Spleen (tissue), 11 donors: ENCODE measurements around the gene TMEM109. TPM values are rescaled to one million over a fixed set of nuclear protein-coding genes. Genes with fewer than 3 reads are reported as not detected.

ENCODE experiments used
- DNase-seq: peaks from one replicate; pipeline ENCODE4 v3.0.0-alpha.2; 2020
- H3K27ac ChIP-seq, 8 donors: fragments of 200-600 bp; sonication (generic) in 7 of 8; 1 replicate in 4 of 8; 2 replicates in 4 of 8; pipeline versions ENCODE4 v1.5.0 to v1.8.0; 2016 to 2021; ENCODE audit warnings: inconsistent platforms in 4 of 8, mild to moderate bottlenecking in 4 of 8, moderate library complexity in 1 of 8
- H3K27me3 ChIP-seq, 7 donors: fragments of 200-600 bp; sonication (generic) in 6 of 7; replicated peaks in 1 of 7; 1 replicate in 4 of 7; 2 replicates in 3 of 7; pipeline versions ENCODE4 v1.5.0 to v1.8.0; 2016 to 2021; ENCODE audit warnings: inconsistent platforms in 3 of 7, mild to moderate bottlenecking in 1 of 7
- H3K36me3 ChIP-seq, 6 donors: fragments of 200-600 bp; sonication (generic) in 5 of 6; 1 replicate in 4 of 6; 2 replicates in 2 of 6; pipeline versions ENCODE4 v1.5.0 to v1.8.0; 2016 to 2021; ENCODE audit warnings: inconsistent platforms in 2 of 6
- H3K4me1 ChIP-seq, 6 donors: fragments of 200-600 bp; sonication (generic) in 5 of 6; 1 replicate in 3 of 6; 2 replicates in 3 of 6; pipeline versions ENCODE4 v1.5.0 to v1.8.0; 2016 to 2021; ENCODE audit warnings: inconsistent platforms in 3 of 6
- H3K4me3 ChIP-seq, 8 donors: fragments of 200-600 bp; sonication (generic) in 7 of 8; 1 replicate in 4 of 8; 2 replicates in 4 of 8; pipeline versions ENCODE4 v1.5.0 to v1.8.0; 2016 to 2021; ENCODE audit warnings: inconsistent platforms in 4 of 8, mild to moderate bottlenecking in 4 of 8, moderate library complexity in 2 of 8
- H3K9me3 ChIP-seq, 8 donors: fragments of 200-600 bp; sonication (generic) in 7 of 8; 1 replicate in 4 of 8; 2 replicates in 4 of 8; pipeline versions ENCODE4 v1.5.0 to v1.8.0; 2016 to 2021; ENCODE audit warnings: inconsistent platforms in 4 of 8
- CTCF ChIP-seq, 11 experiments: fragments of 200-600 bp in 7 of 11; fragments of 450-650 bp in 4 of 11; sonication (generic) in 4 of 11; IDR thresholded peaks in 8 of 11; conservative IDR thresholded peaks in 3 of 11; 1 replicate in 7 of 11; 2 replicates in 4 of 11; pipeline versions ENCODE4 v1.4.0 to v1.8.0; 2016 to 2021; ENCODE audit warnings: antibody characterized with exemption in 11 of 11, inconsistent platforms in 4 of 11, mild to moderate bottlenecking in 1 of 11
- POLR2A ChIP-seq, 3 donors: fragments of 450-650 bp; IDR thresholded peaks; one replicate each; pipeline ENCODE4 v1.5.1; 2017; ENCODE audit warnings: antibody characterized with exemption in 3 of 3, mild to moderate bottlenecking in 1 of 3
- POLR2AphosphoS5 ChIP-seq, 3 donors: sonication (generic); formaldehyde crosslinking; IDR thresholded peaks; one replicate each; pipeline ENCODE4 v1.5.1; 2017; ENCODE audit warnings: antibody characterized with exemption in 3 of 3
- WGBS, 5 donors: extraction: QIAGEN DNeasy Blood & Tissue Kit in 3 of 5; methylation state at CpG; one replicate each; pipeline versions ENCODE4 v1.1.5 to v1.1.7; 2013 to 2018; 5-methylcytosine and 5-hydroxymethylcytosine counted together
- intact Hi-C: fragments of 100-400 bp; cut with DNase I; formaldehyde crosslinking; loops from one replicate; pipeline ENCODE4 v1.15.0; 2023; ENCODE audit warnings: low total_unique reads
- polyA plus RNA-seq, 3 donors: library from polyadenylated mRNA; stranded (reverse); fragments of 200-250 nt; gene quantifications; one replicate each; pipeline ENCODE4 v1.2.1, GENCODE V29; 2013
- total RNA-seq, 7 donors: library from RNA; depleted of rRNA in 3 of 7; stranded (reverse); fragments of >200 nt in 3 of 7; fragmentation: NEBNext Ultra II Directional in 4 of 7; extraction: Animal tissue kit (Norgen Biotek cat#: 25700) in 4 of 7; gene quantifications; one replicate each; pipeline versions ENCODE4 v1.1.0 to v1.2.1, GENCODE V29; 2016 to 2021
- donor health status: healthy with polysubstance abuse.
- donor health status: DM: no; HTN: no; CAD: no; lungs with moderate emphysema.
- donor health status: DM: no; HTN: no; CAD: no.
- donor health status: Bipolar disorder and iron deficiency.
- donor health status: healthy.
- donor health status: DM: no; HTN: no; CAD: no.
- donor health status: DM: yes; HTN: yes; CAD: no.

The TMEM109 gene
- total and polyA plus RNA-seq, 10 donors: 53.6 to 125 (median 102) TPM

- Histone ChIP-seq H3K27me3 (no peaks in the 10 kb centered on the region), H3K4me3 (peak overlapping the region in 4 of 8 donors; percentile 80 to 98 (median 92)), H3K36me3 (no peaks in the 10 kb centered on the region), H3K27ac (peak overlapping the region; percentile 91 to 97 (median 96)), H3K4me1 (peaks cover 38 to 88% (median 67%) of the 10 kb centered on the region in 6 donors), H3K9me3 (no peaks in the 10 kb centered on the region)
- intact Hi-C loops: no loop called here
- TF ChIP-seq CTCF (IDR thresholded peaks at IDR 0.05 in 8 of 11, conservative IDR thresholded peaks at IDR 0.05 in 3 of 11) (no peak), POLR2A (IDR thresholded peaks at IDR 0.05) (no peak), POLR2AphosphoS5 (IDR thresholded peaks at IDR 0.05) (no peak)
- WGBS, 5 donors: 81 to 90% (median 84%) methylated on average over 22 of the region's 22 CpGs
- DNase-seq: peak; percentile 82
Measured at GRCh38 chr11:60912851-60913528, 968 bp upstream of the TMEM109 start.

- Histone ChIP-seq H3K4me3 (peak overlapping the region; percentile 75 to 98 (median 87)), H3K36me3 (peaks cover 0 to 4% (median 2%) of the 10 kb centered on the region in 6 donors), H3K9me3 (no peaks in the 10 kb centered on the region), H3K27me3 (no peaks in the 10 kb centered on the region), H3K27ac (peak overlapping the region; percentile 91 to 97 (median 96)), H3K4me1 (peaks cover 47 to 98% (median 84%) of the 10 kb centered on the region in 6 donors)
- no peak for TF ChIP-seq POLR2AphosphoS5 (IDR thresholded peaks at IDR 0.05)
- DNase-seq: no peak
- intact Hi-C loops: no loop called here
- WGBS, 5 donors: 1 to 2% (median 1%) methylated on average over 18 to 31 of the region's 31 CpGs
Measured at GRCh38 chr11:60914633-60915247, 782 bp downstream of the TMEM109 start.

- H3K36me3 ChIP-seq: peaks cover under 1 to 10% (median 8%) of the 10 kb centered on the region in 6 donors
- peak; percentile 43 to 69 (median 57) for TF ChIP-seq POLR2AphosphoS5 (IDR thresholded peaks at IDR 0.05)
- TF ChIP-seq POLR2A (IDR thresholded peaks at IDR 0.05): no peak
- peak in 8 of 11 experiments; percentile 25 to 60 (median 45) for TF ChIP-seq CTCF (IDR thresholded peaks at IDR 0.05 in 8 of 11, conservative IDR thresholded peaks at IDR 0.05 in 3 of 11)
- H3K4me3 ChIP-seq: peak overlapping the region; percentile 75 to 98 (median 87)
- peak overlapping the region; percentile 91 to 97 (median 96) for H3K27ac ChIP-seq
- H3K27me3 ChIP-seq: no peaks in the 10 kb centered on the region
- DNase-seq: peak; percentile 93
- H3K9me3 ChIP-seq: no peaks in the 10 kb centered on the region
- intact Hi-C loops: no loop called here
- WGBS, 5 donors: 2 to 3% (median 3%) methylated on average over 16 to 17 of the region's 17 CpGs
- H3K4me1 ChIP-seq: peaks cover 50 to 97% (median 83%) of the 10 kb centered on the region in 6 donors
Measured at GRCh38 chr11:60915248-60915914, 1.4 kb downstream of the TMEM109 start.

GRCh38 chr11:60916669-60917206 is 2.8 kb downstream of the TMEM109 start:
- intact Hi-C loops: no loop called here
- no peak for DNase-seq
- TF ChIP-seq CTCF (IDR thresholded peaks at IDR 0.05 in 8 of 11, conservative IDR thresholded peaks at IDR 0.05 in 3 of 11) (no peak), POLR2AphosphoS5 (IDR thresholded peaks at IDR 0.05) (no peak), POLR2A (IDR thresholded peaks at IDR 0.05) (no peak)
- peaks cover 8 to 24% (median 22%) of the 10 kb centered on the region in 6 donors for H3K36me3 ChIP-seq
- no peaks in the 10 kb centered on the region for H3K9me3 ChIP-seq
- WGBS, 5 donors: 60 to 77% (median 67%) methylated on average over 3 of the region's 3 CpGs
- H3K4me1 ChIP-seq: peaks cover 41 to 83% (median 70%) of the 10 kb centered on the region in 6 donors
- peak overlapping the region in 5 of 8 donors; percentile 14 to 97 (median 96) for H3K27ac ChIP-seq
- no peaks in the 10 kb centered on the region for H3K27me3 ChIP-seq
- H3K4me3 ChIP-seq: no peak overlapping the region
